Cardiac muscle cell (in vitro differentiated cells and primary cell): ENCODE measurements around the gene HOXA5. TPM values are rescaled to one million over a fixed set of nuclear protein-coding genes. Genes with fewer than 3 reads are reported as not detected.

ENCODE experiments used
- DNase-seq, 2 donors: peaks; one replicate each; pipeline versions ENCODE4 v3.0.0 to v3.0.0-alpha.2; 2010 to 2017; ENCODE audit warnings: low read depth in 1 of 2, low spot score in 1 of 2
- H3K27ac ChIP-seq: fragments of 200-600 bp; sonication (generic); 2 replicates; pipeline ENCODE4 v1.5.1; 2016
- H3K27me3 ChIP-seq: fragments of 200-600 bp; sonication (generic); 2 replicates; pipeline ENCODE4 v1.6.0; 2016; ENCODE audit warnings: control low read depth
- H3K36me3 ChIP-seq: fragments of 200-600 bp; sonication (generic); 2 replicates; pipeline ENCODE4 v1.5.1; 2016; ENCODE audit warnings: control low read depth
- H3K4me1 ChIP-seq: fragments of 200-600 bp; sonication (generic); 2 replicates; pipeline ENCODE4 v1.8.1; 2017; ENCODE audit warnings: low read depth, mild to moderate bottlenecking, mixed run types
- H3K4me3 ChIP-seq: fragments of 200-600 bp; sonication (generic); 2 replicates; pipeline ENCODE4 v1.5.1; 2016; ENCODE audit warnings: mild to moderate bottlenecking
- H3K9me3 ChIP-seq: fragments of 200-600 bp; sonication (generic); 2 replicates; pipeline ENCODE4 v1.5.1; 2017; ENCODE audit warnings: low read depth, mild to moderate bottlenecking, control low read depth
- polyA plus RNA-seq: library from polyadenylated mRNA; unstranded; fragments of >200 nt; fragmentation: Nextera tagmentation; extraction: Ambion mirVana; gene quantifications from 2 replicates; pipeline ENCODE4 v1.2.1, GENCODE V29; 2016
- total RNA-seq: library from RNA; depleted of rRNA; stranded (reverse); fragments of >200 nt; gene quantifications from 2 replicates; pipeline ENCODE4 v1.2.3, GENCODE V29; 2016
- TF ChIP-seq, protein P1 (sequence below): IDR thresholded peaks from 2 replicates; pipeline ENCODE4 v1.5.1; 2012; ENCODE audit warnings: low read depth, mild to moderate bottlenecking, low read length

HOXA5 gene
- total and polyA plus RNA-seq, 2 experiments from 2014 or later: not detected

DNA sequence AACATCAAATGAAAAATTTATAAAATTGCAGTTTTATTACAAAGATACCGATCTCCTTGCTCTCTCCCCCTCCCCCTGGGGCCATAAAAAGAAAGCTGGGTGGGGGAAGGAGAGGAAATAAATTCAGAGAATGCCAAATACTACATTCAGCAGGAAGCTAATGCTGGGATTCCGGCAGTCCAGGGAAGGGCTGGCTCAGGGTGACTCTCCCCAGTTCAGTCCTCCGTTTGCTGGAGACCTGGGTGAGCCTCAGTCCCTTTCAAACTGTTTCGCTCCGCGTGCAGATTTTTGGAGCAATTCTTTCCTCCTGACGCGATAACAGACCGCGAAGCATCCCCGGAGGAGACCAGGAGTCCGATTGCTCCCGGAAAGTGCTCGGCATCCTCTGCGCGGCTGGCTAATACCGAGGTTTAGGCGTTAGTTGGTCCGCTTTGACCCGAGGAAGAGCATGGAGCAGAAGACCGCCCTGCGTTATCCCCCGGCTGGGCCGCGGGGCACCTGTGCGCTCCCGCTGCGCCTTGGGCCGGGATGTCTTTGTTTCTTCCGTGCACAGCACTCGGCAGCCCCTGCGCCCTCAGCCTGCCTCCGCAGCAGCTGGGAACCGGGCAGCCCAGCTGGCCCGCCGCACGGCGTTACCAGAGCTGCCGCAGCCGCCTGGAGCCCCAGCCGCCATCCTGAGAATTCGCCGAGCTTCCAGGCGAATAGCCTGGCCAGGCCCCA is 37.1 kb downstream of the HOXA5 start:
- TF ChIP-seq, protein P1, sequence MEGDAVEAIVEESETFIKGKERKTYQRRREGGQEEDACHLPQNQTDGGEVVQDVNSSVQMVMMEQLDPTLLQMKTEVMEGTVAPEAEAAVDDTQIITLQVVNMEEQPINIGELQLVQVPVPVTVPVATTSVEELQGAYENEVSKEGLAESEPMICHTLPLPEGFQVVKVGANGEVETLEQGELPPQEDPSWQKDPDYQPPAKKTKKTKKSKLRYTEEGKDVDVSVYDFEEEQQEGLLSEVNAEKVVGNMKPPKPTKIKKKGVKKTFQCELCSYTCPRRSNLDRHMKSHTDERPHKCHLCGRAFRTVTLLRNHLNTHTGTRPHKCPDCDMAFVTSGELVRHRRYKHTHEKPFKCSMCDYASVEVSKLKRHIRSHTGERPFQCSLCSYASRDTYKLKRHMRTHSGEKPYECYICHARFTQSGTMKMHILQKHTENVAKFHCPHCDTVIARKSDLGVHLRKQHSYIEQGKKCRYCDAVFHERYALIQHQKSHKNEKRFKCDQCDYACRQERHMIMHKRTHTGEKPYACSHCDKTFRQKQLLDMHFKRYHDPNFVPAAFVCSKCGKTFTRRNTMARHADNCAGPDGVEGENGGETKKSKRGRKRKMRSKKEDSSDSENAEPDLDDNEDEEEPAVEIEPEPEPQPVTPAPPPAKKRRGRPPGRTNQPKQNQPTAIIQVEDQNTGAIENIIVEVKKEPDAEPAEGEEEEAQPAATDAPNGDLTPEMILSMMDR: no peak
- Histone ChIP-seq H3K9me3 (no peaks in the 10 kb centered on the region), H3K4me1 (peaks cover 12% of the 10 kb centered on the region), H3K4me3 (no peak overlapping the region), H3K27me3 (peaks cover 100% of the 10 kb centered on the region), H3K36me3 (no peaks in the 10 kb centered on the region), H3K27ac (no peak overlapping the region)
- DNase-seq: peak in 1 of 2 donors; percentile 47

DNA sequence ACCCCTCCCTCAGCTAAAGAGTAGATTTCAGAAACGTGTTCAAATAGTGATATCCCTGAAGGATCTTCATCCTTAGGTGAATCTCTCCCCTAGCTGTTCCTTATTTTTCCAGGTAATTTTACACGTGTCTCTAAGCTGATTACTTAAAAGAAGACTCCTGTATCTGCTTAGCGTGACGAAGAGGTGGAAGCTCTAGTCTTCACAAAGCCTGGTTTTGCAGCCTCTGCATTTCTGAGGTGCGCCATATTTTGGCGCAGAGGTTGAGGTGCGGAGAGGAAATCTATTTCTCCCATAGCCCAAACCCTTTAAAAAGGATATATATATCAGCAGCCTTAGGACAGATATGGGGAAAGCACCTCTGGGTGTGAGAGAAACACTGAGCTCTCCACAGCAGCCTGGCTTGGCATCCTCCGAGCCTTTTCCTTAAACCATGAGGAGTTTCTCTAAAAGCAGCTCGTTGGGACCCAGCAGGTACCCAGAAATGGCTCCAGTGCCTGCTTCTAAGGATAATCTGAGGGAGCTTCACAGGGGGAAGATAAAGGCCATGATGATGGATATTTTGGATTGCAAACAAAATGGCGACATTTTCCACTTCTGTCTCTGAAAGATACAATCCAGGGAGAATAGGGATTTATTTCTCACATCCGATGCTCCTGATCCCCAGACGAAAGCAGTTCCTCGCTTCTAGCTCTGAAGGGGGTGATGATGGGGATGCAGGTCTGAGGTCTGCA is 38.0 kb downstream of the HOXA5 start:
- peaks cover 9% of the 10 kb centered on the region for H3K4me1 ChIP-seq
- no peaks in the 10 kb centered on the region for H3K9me3 ChIP-seq
- TF ChIP-seq, protein P1: no peak
- DNase-seq: no peak
- H3K27ac ChIP-seq: no peak overlapping the region
- peaks cover 100% of the 10 kb centered on the region for H3K27me3 ChIP-seq
- no peak overlapping the region for H3K4me3 ChIP-seq
- no peaks in the 10 kb centered on the region for H3K36me3 ChIP-seq

DNA sequence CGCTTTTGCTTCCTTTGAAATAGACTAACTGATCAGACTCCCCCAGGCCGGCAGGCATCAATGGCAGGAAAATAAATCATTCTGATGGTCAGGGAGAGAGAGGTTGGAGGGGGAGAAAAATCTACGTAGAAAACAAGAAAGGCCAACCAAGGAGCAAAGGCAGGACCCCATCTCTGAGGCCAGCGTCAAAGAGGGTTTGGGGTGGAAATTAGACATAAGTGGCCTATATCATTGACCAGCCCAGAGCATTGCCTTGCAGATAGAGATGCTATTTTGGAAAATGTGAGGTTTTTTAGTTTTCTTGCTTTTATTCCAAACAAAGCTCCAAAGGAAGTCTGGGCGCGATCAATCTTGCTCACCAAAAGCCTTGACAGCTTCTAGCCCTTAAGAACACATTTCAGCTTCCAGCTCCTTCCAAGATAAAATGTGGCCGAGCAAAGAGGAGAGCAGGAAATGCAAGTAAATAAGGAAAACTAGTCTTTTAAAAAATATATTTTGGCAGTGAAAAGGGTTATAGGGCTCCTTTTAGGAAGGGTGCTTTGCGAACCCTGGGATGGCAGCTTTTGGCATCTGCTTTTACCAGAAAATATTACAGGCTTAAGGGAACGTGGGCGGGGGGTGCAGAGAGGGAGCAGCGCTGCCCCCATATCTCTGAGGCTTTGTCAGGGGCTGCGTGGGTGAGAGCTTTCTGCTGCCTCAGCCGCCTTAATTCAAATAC is 39.0 kb downstream of the HOXA5 start:
- no peaks in the 10 kb centered on the region for H3K36me3 ChIP-seq
- H3K9me3 ChIP-seq: no peaks in the 10 kb centered on the region
- DNase-seq: no peak
- H3K4me3 ChIP-seq: no peak overlapping the region
- TF ChIP-seq, protein P1: no peak
- no peak overlapping the region for H3K27ac ChIP-seq
- H3K27me3 ChIP-seq: peaks cover 100% of the 10 kb centered on the region
- H3K4me1 ChIP-seq: peaks cover 9% of the 10 kb centered on the region

DNA sequence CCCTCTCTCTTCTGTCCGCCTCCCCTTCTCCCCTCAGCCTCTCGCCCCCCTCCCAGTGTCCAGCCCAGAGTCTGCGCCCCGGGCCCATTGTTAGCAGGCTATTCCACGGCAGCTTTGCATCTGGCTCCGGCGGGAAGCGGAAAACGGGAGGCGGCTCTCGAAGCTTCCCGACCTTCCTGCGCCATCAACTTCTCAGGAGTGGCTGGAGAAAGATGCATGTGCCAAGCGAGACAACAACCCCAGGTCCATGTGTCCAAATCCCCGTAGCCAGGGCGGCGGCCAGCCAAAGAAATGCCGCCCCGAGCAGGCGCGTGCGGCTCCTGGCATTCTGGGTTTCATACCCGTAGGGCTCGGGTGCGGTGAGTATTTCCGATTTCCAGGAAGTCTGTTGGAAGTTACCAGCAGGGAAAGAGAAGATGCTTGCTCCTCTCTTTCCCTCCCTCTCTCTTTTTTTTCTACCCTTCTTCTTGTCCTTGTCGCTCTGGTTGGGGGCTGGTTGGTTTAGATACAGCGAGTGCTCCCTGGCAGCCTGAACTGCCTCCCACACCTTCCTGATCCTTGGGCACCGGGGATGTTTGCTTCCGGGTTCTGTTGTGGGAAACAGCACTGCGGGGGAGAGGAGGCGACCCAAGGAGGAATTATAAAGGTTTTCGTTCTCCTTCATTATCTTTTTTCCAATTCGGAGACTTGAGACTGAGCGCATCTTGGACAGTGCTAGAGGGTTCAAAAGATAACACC is 39.8 kb downstream of the HOXA5 start:
- H3K36me3 ChIP-seq: no peaks in the 10 kb centered on the region
- H3K27ac ChIP-seq: no peak overlapping the region
- TF ChIP-seq, protein P1: no peak
- peaks cover 9% of the 10 kb centered on the region for H3K4me1 ChIP-seq
- peaks cover 100% of the 10 kb centered on the region for H3K27me3 ChIP-seq
- no peaks in the 10 kb centered on the region for H3K9me3 ChIP-seq
- no peak overlapping the region for H3K4me3 ChIP-seq
- no peak for DNase-seq
